Stomach smooth muscle (tissue), 2 donors: ENCODE measurements around the gene VPS18.

Source experiments
- H3K27ac ChIP-seq: one replicate; pipeline ENCODE4 v1.7.0; 2013; ENCODE audit warnings: mild to moderate bottlenecking, low read length, inconsistent platforms
- H3K27me3 ChIP-seq, 2 donors: one replicate each; pipeline ENCODE4 v1.7.0; 2013; ENCODE audit warnings: low read length in 2 of 2; ENCODE audit not compliant: insufficient read depth in 2 of 2, control insufficient read depth in 1 of 2
- H3K36me3 ChIP-seq, 2 donors: one replicate each; pipeline ENCODE4 v1.7.0; 2013; ENCODE audit warnings: low read length in 2 of 2; ENCODE audit not compliant: control insufficient read depth in 2 of 2, insufficient read depth in 2 of 2
- H3K4me1 ChIP-seq: one replicate; pipeline ENCODE4 v1.7.0; 2013; ENCODE audit warnings: low read length; ENCODE audit not compliant: control insufficient read depth, insufficient read depth
- H3K4me3 ChIP-seq, 2 donors: one replicate each; pipeline ENCODE4 v1.7.0; 2013; ENCODE audit warnings: low read length in 2 of 2
- H3K9ac ChIP-seq, 2 donors: one replicate each; pipeline ENCODE4 v1.7.0; 2013; ENCODE audit warnings: low read length in 2 of 2, mild to moderate bottlenecking in 1 of 2
- H3K9me3 ChIP-seq, 2 donors: one replicate each; pipeline ENCODE4 v1.7.0; 2013; ENCODE audit warnings: low read length in 2 of 2; ENCODE audit not compliant: control insufficient read depth in 2 of 2
- donor health status: healthy.
- donor health status: Pancreatic carcinoma.

VPS18 gene

GRCh38 chr15:40925863-40926658 lies 31.8 kb downstream of the VPS18 start:
- H3K27ac ChIP-seq = no peak overlapping the region
- peak overlapping the region; percentile 12 to 40 for H3K4me3 ChIP-seq
- H3K27me3 ChIP-seq = peaks cover 35 to 58% of the 10 kb centered on the region in 2 donors
- H3K9me3 ChIP-seq = no peaks in the 10 kb centered on the region
- peaks cover 44% of the 10 kb centered on the region for H3K4me1 ChIP-seq
- H3K9ac ChIP-seq = no peak overlapping the region
- no peaks in the 10 kb centered on the region for H3K36me3 ChIP-seq

GRCh38 chr15:40926659-40927494 lies 32.6 kb downstream of the VPS18 start:
- Histone ChIP-seq H3K27ac (no peak overlapping the region), H3K36me3 (no peaks in the 10 kb centered on the region), H3K9me3 (no peaks in the 10 kb centered on the region), H3K9ac (no peak overlapping the region), H3K27me3 (peaks cover 43 to 67% of the 10 kb centered on the region in 2 donors), H3K4me3 (no peak overlapping the region), H3K4me1 (peaks cover 50% of the 10 kb centered on the region)

GRCh38 chr15:40927495-40927872 lies 33.2 kb downstream of the VPS18 start:
- H3K36me3 ChIP-seq = no peaks in the 10 kb centered on the region
- H3K9me3 ChIP-seq = no peaks in the 10 kb centered on the region
- H3K4me1 ChIP-seq = peaks cover 51% of the 10 kb centered on the region
- no peak overlapping the region for H3K9ac ChIP-seq
- H3K27me3 ChIP-seq = peaks cover 49 to 73% of the 10 kb centered on the region in 2 donors
- no peak overlapping the region for H3K27ac ChIP-seq
- peak overlapping the region in 1 of 2 donors; percentile 57 for H3K4me3 ChIP-seq

- Histone ChIP-seq H3K4me3 (peak overlapping the region; percentile 43 to 76), H3K27ac (no peak overlapping the region), H3K9me3 (no peaks in the 10 kb centered on the region), H3K4me1 (peaks cover 51% of the 10 kb centered on the region), H3K9ac (no peak overlapping the region), H3K27me3 (peaks cover 55 to 79% of the 10 kb centered on the region in 2 donors), H3K36me3 (no peaks in the 10 kb centered on the region)
Measured at GRCh38 chr15:40927873-40928806, 33.9 kb downstream of the VPS18 start.

GRCh38 chr15:40928821-40929659 lies 34.8 kb downstream of the VPS18 start, which contains the start of gene DLL4:
Gene DLL4 (plus strand): TSS chr15:40929340. CDS start chr15:40929669, 329 bp downstream.
- Histone ChIP-seq H3K9me3 (no peaks in the 10 kb centered on the region), H3K4me3 (peak within 1 kb of the TSS; percentile 62 to 76), H3K4me1 (peaks cover 51% of the 10 kb centered on the region), H3K27ac (no peak within 1 kb of the TSS), H3K27me3 (peaks cover 59 to 84% of the 10 kb centered on the region in 2 donors), H3K9ac (peak within 1 kb of the TSS in 1 of 2 donors; percentile 33), H3K36me3 (no peaks in the 10 kb centered on the region)

GRCh38 chr15:40929660-40930429 lies 35.6 kb downstream of the VPS18 start:
- Histone ChIP-seq H3K9ac (peak overlapping the region in 1 of 2 donors; percentile 33), H3K4me1 (peaks cover 51% of the 10 kb centered on the region), H3K36me3 (no peaks in the 10 kb centered on the region), H3K27ac (no peak overlapping the region), H3K27me3 (peaks cover 59 to 89% of the 10 kb centered on the region in 2 donors), H3K9me3 (no peaks in the 10 kb centered on the region), H3K4me3 (peak overlapping the region; percentile 62 to 76)

- Histone ChIP-seq H3K27ac (no peak overlapping the region), H3K9me3 (no peaks in the 10 kb centered on the region), H3K27me3 (peaks cover 61 to 92% of the 10 kb centered on the region in 2 donors), H3K4me1 (peaks cover 50% of the 10 kb centered on the region), H3K4me3 (peak overlapping the region; percentile 62 to 76), H3K36me3 (no peaks in the 10 kb centered on the region), H3K9ac (peak overlapping the region in 1 of 2 donors; percentile 33)
Measured at GRCh38 chr15:40930430-40931299, 36.4 kb downstream of the VPS18 start.

GRCh38 chr15:40931300-40932142 lies 37.3 kb downstream of the VPS18 start:
- no peak overlapping the region for H3K27ac ChIP-seq
- H3K9ac ChIP-seq = no peak overlapping the region
- H3K36me3 ChIP-seq = no peaks in the 10 kb centered on the region
- peak overlapping the region in 1 of 2 donors; percentile 76 for H3K4me3 ChIP-seq
- peaks cover 59 to 84% of the 10 kb centered on the region in 2 donors for H3K27me3 ChIP-seq
- H3K4me1 ChIP-seq = peaks cover 45% of the 10 kb centered on the region
- H3K9me3 ChIP-seq = no peaks in the 10 kb centered on the region
